ENCODE data around the gene NKIRAS2.

- TF ChIP-seq CTCF (conservative IDR thresholded peaks at IDR 0.05; ENCODE audit: low read depth, low read length): no peak
- TF ChIP-seq POLR2A (IDR thresholded peaks at IDR 0.05; ENCODE audit: low read depth, low read length): no peak
- TF ChIP-seq BHLHE40 (IDR thresholded peaks at IDR 0.05; ENCODE audit: low read depth, low read length): no peak
These were observed 32.5 kb downstream of the NKIRAS2 start for GRCh38 chr17:42052346-42052877.
